GM21529 (cell line): ENCODE results near the gene FZD7.

ENCODE experiments used
- ATAC-seq: cut with Tn5 transposase; IDR thresholded peaks from one replicate; pipeline ENCODE4 v1.9.1; 2021; ENCODE audit not compliant: unreplicated experiment

The FZD7 gene

DNA sequence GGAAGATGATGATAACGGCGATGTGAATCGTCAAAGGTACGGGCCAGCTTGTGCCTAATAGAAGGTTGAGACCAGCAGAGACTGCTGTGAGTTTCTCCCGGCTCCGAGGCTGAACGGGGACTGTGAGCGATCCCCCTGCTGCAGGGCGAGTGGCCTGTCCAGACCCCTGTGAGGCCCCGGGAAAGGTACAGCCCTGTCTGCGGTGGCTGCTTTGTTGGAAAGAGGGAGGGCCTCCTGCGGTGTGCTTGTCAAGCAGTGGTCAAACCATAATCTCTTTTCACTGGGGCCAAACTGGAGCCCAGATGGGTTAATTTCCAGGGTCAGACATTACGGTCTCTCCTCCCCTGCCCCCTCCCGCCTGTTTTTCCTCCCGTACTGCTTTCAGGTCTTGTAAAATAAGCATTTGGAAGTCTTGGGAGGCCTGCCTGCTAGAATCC is 3.0 kb downstream of the FZD7 start:
- ATAC-seq, result no peak

DNA sequence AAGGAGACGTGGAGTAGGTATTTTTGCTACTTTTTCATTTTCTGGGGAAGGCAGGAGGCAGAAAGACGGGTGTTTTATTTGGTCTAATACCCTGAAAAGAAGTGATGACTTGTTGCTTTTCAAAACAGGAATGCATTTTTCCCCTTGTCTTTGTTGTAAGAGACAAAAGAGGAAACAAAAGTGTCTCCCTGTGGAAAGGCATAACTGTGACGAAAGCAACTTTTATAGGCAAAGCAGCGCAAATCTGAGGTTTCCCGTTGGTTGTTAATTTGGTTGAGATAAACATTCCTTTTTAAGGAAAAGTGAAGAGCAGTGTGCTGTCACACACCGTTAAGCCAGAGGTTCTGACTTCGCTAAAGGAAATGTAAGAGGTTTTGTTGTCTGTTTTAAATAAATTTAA is 3.4 kb downstream of the FZD7 start:
- no peak for ATAC-seq

DNA sequence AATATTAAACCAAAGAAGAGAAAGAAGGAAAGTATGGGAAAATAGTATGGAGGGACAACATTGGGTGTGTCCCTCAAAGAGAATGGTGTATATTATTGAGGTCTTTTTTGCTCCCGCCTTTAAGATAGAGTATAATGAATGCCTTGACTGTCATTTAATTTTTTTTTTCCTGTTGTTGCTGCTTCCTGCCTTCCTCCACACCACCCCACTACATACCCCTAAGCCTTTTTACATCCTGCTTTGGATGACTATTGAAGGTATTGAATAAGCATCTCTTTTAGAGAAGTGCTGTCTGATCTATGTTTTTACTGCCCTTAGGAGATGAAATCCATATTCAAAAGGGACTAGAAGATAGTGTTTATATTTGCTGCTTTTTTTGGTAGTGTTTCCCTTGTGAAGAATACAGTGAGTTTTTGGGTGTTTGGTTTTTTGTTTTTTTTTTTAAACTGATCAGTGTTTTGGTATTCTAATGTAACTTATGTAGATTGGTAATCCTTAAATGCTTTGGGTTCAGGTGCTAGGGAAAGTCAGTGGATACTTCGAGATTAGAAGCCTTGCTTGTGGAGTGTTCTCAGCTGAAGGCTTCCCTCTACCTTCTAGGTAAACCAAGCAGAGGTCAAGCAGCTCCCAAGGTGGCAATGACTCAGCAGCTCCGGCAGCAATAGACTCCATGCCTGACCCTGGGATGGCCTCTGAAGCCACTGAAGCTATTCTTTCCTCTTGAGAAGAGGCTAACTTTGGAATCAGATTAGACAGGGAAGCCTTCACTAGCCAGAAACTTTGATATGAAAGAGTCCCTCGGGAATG is 5.0 kb downstream of the FZD7 start:
- no peak for ATAC-seq

DNA sequence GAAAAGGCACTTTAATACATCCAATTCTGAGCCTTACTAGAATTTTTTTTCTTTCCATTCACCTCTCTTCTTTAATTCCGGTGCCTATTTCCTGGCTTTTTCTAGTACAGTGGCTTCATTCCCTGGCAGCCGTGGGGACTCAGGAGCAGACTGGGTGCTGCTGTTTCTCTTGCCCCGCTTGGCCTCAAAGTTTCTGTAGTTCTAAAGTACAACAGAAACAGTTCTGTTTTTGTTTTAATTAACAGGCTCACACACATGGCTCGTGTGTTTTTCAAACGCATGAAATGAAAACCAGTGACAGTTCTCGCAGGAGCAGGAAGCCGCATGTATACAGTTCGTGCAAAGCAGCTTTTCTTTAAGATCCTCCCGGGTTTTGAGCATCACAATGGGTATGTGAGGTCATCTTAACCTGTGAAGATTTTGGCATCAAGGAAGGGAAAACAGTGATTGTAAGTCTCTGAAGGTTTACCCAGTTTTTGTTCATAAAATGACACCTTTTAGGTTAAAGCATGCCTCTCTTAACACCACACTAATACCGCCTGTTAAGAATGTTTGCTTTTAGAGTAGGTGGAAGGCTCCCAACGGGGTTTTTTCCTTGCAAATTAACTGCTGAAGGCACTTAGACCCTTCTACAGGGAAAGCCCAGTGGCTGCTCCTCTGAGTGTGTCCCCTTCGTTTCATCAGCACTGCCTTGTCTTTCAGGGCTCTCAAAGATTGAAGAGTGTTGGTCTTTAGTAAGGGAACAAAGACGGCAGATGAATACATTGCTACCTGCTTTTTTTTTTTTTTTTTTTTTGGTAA is 5.8 kb downstream of the FZD7 start:
- ATAC-seq, result no peak

DNA sequence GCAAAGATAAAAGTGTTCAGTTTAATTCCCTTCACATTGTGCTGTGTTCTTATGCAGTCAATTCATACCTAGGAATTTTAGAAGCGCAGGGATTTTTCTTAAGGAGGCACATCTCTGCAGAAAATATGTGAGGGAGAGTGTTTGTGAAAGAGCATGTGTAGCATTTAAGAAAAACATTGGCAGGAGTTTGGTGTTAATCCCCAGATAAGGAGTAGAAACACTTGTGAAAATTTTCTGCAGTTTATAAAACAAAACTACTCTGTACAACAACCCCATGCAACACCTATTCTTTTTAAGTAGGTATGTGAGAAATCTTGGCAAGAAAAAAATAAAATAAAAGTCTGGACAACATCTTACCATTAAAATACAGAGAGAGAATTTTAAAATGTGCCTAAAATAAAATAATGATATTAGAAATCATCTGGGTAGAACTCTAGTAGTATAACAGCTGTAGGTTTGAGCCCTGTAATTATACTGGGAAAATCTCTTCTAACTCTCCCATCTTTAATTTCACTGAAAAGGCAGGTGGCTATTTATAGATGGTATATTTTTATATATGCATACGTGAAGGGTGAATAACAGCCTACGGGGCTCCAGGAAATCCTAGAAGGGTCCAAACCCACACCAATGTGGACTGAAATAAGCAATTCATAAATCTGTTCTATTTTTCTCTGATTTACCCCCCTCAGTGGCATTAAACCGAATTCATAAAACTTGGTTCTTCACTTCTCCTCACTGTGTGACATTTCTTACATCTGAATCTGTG is 6.6 kb downstream of the FZD7 start:
- no peak for ATAC-seq

DNA sequence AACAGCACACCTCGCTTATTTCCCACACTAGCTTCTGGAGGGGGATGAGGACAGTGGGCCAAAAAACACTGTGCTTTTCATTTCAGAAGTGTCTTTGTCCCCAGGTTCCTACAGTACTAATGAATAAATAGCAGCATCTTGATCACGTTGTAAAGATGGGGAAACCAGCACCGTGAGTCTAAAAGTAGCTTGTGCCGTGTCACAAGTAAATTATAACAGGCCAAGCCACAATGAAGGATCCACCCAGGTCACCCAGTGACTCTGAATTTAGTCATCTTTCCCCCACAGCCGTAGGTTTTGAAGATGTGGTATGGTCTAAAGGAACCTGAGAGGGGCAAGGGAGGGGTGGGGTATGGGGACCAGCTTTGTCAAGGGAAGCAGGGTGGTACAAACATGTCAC is 8.8 kb downstream of the FZD7 start:
- ATAC-seq, result no peak

DNA sequence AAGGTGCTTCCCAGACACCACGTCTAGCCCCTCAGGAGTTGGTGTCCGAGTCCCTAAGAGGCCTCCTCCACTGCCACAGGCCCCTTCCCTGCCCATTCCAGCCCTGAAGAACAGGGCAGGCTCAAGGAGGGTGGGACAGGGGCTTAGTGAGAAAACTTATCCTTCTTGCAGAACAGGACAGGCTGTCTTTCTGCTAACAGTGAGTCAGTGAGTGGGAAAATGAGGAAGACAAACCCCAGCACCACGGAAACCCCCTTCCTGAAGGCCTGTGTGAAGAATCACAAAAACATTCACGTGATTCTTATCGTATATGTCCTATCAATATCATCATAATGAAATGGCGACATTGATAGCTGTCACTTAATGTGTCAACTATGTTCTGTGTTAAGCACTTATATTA is 9.8 kb downstream of the FZD7 start:
- ATAC-seq, result no peak

DNA sequence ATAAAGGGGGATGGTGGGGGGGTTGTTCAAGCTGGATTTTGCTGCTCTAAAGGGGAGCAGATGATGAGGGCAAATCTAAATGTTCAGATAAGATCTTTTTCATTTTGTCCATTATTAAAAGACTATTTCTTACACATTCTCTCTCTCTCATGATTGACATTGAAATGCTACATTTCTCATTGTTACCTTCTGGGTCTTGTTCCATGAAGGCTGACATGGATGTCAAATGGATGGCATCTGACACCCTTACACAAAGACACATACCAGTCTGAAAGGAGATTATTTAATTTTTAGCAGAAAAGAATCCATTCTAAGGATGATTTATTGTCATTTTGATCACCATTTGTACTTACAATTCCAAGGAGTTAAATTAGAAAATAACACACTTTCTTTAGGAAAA is 11.1 kb downstream of the FZD7 start:
- ATAC-seq, result no peak

DNA sequence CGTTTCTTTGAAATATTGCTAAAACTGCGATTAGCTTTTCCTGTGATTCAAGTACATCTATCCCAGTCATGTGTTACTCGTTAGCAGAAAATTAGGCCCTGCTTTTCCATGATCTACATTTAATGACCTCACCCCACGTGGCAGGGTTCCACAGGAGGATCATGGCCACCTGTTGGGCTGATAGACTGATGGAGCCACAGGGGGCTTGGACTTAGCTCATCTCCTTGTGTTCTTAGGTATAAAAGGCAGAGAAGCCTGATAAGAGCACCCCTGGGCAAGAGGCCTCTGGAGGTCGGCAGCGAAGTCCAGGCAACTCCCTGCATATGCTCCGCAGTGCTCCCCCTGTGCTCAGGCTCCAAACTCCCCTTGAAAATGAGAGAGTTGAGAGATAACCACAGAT is 12.9 kb downstream of the FZD7 start:
- no peak for ATAC-seq

DNA sequence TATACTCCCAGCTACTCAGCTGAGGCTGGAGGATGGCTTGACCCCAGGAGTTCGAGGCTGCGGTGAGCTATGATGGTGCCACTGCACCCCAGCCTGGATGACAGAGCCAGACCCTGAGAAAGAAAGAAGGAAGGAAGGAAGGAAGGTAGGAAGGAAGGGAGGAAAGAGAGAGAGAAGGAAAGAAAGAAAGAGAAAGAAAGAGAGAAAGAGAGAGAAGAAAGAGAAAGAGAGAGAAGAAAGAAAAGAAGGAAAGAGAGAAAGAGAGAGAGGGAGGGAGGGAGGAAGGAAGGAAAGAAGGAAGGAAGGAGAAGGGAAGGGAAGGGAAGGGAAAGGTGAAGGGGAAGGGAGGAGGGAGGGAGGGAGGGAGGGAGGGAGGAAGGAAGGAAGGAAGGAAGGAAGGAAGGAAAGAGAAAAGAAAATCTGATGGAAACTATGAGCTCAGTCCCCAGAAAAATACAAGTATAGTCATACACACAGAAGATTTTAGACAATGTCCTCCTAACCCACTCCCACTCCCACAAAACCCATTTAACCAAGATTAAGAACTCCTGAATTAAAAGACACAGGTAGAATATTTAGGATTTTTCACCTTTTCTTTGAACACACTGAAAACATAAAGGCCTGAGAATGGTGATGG is 15.6 kb downstream of the FZD7 start:
- ATAC-seq, result no peak

DNA sequence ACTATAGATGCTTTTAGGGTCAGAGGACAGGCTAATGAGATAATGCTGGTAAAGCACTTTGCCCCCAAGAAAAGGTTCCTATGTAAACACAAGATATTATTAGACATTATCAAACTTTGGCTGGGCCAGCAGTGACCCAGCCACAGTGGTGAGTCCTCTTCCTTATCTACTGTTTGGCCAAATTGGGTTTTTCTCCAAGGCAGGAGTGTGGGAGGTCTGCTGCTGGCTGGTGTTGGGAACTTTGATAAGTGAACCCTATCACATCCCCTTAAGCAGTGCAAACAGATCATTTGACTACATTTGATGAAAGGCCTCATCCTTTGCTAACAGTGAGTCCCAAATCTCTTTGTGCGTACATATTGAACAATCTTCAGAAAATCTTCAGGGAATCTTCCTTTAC is 16.2 kb downstream of the FZD7 start:
- no peak for ATAC-seq

DNA sequence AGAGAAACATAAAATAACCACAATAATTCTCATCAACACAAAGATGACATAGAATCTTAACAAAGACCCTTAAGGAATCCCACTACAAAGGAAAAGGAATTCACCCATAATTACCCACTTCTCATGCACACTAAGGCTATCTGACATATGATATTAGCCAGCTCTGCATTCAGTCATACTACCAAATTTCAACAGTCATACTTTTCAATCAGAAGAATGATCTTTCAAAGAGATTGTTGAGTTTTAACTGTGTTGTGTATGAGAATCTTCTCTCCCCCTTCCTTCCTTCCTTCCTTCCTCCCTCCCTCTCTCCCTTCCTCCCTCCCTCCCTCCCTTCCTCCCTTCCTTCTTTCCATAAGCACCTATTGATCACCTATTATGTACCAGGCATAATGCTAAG is 17.0 kb downstream of the FZD7 start:
- no peak for ATAC-seq

DNA sequence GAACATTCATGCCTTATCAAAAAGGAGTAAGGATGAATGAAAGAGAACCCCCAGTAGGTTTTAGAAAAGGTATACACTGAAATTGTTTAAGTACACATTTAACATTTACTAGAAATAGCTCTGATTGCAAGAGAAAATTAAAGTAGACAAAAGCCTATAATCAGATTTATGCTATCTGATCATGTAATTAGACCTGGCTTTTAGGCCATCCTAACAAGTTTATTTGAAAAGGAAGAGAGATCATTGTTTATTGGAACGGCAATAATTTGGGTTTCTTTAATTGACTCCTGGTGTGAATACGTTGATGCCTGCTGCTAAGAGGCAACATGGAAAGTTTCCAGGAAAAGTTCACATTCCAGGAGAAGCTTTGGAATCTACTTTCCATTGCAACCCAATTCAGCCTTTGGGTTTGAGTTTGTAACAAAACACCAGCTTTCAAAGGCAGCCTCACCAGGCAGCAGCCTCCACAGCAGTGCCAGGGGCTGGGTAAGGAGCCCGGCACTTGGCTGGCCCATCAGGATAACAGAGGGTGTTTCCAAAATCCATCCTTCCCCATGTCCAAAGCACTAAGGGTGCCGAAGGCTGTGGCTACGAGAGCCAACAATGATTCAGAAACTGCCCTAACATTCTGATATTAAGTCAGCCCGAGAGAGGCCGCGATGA is 18.0 kb downstream of the FZD7 start:
- ATAC-seq, result no peak

DNA sequence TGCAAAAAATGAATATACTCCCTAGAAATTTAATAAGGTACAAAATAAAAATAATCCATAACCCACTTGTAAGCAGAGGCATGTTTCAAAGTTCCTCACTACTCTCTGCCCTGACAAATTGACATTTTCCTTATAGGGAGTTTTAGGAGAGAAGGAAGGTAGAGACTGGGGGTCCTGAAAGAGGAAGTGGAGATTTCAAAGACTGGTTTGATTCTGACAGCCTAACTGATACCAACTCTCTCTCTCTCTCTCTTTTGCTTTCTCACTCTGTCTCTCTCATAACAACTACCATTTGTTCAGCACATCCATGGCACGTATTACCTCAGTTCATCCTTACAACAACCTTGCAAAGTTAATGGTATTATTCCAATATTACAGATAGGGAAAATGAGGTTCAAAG is 18.6 kb downstream of the FZD7 start:
- no peak for ATAC-seq

DNA sequence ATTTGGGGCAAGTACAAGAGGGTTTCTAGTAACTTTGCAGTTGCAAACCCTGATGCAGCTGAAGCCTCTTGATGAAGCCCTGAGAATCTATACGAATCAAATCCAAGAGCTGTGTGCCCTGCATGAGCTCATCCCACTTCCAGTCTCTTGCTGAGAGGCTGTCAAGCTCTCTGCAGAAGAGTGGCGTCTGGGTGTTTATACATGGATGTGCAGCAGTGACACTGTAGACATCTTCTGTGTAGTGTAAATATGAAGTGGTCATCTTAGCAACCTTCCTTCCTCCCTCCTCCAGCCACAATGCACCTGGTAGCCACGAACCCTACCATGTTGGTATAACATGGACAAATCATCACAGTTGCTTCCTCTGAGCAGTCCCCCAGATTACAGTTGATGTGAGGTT is 21.0 kb downstream of the FZD7 start:
- no peak for ATAC-seq

DNA sequence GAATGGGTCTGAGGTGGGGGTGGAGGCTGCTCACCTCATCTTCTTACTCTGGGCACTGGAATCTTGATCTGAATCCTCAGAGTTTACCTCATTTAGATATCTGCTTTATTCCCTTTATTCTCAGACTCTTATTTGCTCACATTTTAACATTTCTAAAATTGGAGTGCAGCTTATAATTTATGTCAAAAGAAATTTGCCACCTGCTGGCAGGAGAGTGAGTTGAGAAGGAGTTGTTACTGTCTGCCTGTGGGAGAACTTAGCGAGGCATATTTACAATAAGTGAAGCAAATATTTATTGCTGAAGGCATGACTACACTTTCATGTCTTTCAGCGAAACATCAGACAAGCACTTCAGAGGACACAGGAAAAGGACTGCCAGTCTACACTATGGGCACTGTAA is 23.0 kb downstream of the FZD7 start:
- no peak for ATAC-seq

DNA sequence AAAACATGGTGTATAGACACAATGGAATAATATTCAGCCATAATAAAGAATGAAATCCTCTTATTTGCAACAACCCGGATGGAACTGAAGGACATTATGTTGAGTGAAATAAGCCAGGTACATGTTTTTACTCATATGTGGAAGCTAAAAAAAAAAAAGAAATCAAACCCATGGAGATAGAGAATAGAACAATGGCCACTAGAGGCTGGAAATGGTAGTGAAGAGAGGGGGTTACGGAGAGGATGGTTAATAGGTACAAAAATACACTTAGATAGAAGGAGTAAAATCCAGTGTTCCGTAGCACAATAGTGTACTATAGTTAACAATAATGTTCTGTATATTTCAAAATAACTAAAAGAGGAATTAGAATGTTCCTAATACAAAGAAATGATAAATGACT is 26.6 kb downstream of the FZD7 start:
- ATAC-seq, result no peak

DNA sequence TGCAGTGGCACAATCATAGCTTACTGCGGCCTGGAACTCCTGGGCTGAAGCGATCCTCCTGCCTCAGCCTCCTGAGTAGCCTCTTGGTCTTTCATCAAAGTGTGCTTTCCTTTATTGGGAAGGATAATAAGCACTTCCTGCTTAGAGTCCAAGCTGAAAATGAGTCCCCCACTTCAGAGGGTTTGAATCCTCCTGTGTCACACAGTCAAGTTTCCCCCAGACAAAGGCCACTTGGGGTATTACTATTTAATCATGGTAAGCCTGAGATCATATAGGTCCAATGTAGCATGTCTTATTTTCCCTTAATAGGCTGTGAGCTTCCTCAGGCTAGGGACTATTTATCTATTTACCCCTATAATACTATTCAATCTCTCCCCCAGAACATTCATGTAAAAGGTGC is 28.0 kb downstream of the FZD7 start:
- ATAC-seq, result no peak

DNA sequence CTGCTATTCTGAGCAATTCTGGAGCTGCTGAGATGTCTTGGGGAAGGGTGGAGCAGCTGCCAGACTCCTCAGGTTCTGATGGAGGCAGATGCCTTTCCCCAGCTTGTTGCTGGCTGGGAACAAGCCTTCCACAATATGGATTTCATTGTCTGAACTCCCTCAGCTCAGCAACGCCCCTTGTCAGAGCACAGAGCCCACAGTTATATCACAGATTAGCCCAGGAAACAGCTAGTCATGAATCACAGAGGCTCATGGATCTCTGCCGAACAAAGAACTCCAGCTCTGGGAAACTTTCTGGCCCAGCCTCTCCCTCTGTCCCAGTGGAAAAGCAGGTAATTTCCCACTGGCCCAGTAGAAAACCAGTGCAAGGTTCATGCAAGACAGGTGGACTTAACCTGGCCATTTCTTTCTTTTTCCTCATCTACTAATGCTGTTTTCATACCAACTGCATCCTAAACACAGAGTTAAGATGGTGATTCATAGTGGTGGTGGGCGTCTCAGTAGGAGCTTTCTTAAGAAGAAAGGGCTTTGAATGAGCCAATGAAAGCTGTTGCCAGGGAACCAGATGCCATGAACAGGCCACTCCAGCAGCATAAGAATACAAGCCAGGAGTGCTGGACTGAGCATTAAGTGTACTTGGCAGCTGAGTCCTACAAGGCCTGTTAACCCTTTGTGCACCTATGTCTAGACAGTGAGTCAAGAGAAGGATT is 30.7 kb downstream of the FZD7 start:
- ATAC-seq, result no peak

DNA sequence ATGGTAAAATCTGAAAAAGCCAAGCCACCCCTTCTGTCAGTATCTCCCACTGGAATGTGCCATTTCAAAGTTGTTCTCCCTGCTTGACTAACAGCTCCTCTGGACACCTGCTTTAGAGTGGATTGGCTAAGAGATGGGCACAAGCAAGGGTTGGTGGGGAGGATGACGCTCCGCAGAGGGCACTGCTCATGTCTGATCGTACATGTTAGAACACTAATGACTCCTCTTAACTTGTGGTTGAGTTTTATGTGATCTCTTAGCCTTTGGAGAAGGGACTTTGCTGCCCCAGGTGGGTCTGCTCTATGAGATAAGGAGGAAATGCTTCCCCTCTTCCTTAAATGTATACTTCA is 31.2 kb downstream of the FZD7 start:
- ATAC-seq, result no peak
